HG03103 (cell line): ENCODE data around the gene ABCC8.

Experiments
- ATAC-seq: cut with Tn5 transposase; IDR thresholded peaks from one replicate; pipeline ENCODE4 v1.9.1; 2021; ENCODE audit warnings: low read depth; ENCODE audit not compliant: unreplicated experiment

ABCC8 gene

GRCh38 chr11:17506314-17506713, 29.7 kb upstream of the ABCC8 start:
- no peak for ATAC-seq

- no peak for ATAC-seq
Observed at GRCh38 chr11:17505146-17505545, 28.5 kb upstream of the ABCC8 start.

DNA sequence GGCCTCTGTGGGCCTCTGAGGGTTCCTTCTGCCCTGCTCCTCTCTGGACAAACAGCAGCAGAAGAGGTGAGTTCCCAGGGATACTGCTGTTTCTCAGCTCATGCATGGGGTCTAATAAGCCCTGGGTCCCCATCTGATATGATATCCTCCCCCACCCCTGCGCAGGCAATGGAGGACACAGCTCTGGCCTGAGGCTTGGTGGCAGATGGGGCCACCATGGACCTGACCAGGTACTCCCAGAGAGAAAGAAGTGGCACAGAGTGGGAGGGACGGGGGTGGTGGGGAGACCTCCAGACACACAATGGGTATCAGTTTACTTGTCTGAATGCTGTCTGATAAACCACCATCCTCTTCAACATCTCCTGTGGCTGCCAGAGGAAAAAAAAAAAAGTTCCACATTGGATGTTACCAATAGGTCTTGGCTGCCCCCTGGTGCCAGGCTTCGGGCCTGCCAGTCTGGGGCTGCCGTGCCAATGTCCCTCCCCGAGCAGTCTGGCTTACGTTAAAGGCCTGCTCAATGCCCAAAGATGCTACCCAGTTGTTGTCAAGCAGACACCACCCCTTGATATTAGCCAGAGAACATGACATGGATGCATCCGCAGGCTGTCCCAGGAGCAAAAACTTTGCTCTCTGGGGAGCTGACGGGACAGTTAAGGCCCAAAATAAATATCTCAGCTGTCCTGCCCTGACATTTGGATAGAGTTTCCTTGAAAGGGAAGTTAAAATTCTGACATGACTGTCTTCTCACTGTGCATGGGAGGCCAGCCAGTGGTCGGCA, 27.9 kb upstream of the ABCC8 start:
- ATAC-seq: no peak

DNA sequence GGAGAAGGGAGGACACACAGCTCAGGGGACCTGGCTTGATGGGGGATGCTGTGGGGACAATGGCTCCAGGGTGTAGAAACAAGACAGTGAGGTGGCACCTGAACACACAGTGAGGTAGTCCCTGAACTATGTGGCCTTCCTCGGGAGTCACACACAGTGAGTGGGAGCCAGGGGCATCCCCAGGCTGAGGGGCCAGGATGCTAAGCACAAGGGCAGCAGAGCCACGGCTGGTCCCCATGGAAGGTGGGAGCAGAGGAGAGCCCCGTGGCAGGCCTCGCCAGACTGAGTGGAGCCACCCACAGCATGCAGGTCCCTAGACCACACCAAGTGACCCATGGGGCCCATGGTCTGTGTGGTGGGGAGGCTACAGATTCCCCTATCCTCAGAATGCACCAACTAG, 26.0 kb upstream of the ABCC8 start:
- no peak for ATAC-seq

DNA sequence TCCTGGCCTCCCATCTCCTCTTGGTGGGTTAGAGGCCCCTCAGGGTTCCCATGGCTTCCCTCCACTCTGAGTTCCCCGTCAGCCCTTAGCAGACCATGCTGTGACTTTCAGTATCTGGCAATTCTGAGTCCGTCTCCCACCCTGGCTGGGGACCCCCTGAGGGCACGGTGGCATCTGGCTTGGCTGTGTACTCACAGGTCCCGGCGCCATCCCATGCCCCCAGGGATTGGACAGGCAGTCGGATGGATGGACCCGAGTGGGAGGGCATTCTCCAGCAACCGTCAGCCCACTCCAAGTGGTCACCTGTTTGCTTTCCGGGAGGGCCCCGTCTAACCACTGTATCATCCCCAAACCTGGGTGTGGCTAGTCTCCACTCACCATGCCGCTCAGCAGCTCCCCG, 24.0 kb upstream of the ABCC8 start:
- no peak for ATAC-seq

DNA sequence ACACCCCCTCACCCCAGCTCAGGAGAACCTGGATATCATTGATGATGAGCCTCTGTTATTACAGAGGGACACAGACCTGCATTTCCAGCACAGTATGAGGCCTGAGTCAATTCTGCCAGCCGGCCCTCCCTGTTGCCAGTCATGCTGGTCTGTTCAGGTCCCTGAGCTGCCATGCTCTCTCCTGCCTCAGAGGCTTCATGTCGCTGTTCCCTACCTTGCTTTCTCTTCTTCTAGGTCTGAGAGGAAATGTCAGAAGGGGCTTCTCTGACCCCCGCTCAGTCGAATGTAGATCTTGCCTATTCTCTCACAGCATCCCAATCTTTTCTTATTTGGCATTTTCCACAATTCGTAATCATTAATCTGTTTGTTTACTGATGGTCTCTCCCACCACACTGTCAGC, 21.8 kb upstream of the ABCC8 start:
- ATAC-seq: peak; percentile 69

- ATAC-seq: no peak
Observed at GRCh38 chr11:17498058-17498457, 21.4 kb upstream of the ABCC8 start.

DNA sequence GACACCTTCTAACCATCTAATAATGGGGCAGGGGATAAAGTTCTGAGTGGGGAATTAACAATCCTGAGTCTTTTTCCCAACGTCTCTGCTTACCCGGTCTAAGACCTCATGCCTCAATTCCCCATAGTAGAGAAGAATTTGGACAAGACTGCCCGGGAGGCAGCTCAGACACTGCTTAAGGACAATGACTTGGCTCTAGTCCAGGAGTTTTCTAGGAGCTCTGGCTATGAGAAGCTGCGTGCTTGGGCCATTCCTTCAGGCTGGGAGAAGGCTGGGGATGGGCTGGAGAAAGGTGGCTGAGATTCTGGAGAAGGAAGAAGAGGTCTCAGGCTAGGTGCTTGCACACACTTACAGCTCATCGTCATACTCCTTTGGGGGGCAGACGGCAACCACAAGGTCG, 19.8 kb upstream of the ABCC8 start:
- no peak for ATAC-seq

- no peak for ATAC-seq
Observed at GRCh38 chr11:17494019-17494418, 17.4 kb upstream of the ABCC8 start.

GRCh38 chr11:17490938-17491337, 14.3 kb upstream of the ABCC8 start:
- ATAC-seq: no peak

GRCh38 chr11:17490232-17490631, 13.6 kb upstream of the ABCC8 start:
- ATAC-seq: no peak

DNA sequence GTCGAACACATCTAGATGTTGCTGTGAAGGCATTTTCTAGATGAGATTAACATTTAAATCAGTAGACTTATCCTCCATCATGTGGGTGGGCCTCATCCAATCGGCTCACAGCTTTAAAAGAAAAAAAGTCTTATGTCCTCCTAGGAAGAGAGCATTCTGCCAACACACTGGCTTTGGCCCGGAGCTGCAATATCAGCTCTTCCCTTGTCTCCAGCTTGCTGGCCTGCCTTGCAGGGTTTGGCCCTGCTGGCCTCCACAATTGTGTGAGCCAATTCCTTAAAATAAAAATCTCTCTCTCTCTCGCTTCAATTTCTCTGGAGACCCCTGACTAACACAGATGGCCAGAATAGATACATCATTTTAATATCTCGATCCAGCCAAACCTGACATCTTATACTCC, 13.1 kb upstream of the ABCC8 start:
- no peak for ATAC-seq

GRCh38 chr11:17488563-17488962, 11.9 kb upstream of the ABCC8 start:
- ATAC-seq: no peak

DNA sequence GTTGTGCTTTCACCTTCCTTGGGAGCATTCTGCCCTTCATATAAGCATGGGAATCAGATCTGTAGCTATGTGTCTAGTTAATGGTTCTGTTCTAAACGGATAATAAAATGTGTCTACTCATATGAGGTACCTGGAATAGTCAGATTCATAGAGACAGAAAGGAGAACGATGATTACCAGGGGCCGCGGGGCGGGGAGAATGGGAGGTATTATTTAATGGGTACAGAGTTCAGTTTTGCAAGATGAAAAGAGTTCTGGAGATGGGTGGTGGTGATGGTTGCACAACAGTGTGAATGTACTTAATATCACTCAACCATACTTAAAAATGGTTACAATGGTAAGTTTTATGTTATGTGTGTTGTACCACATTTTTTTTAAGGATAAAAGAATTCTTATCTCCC, 10.0 kb upstream of the ABCC8 start:
- no peak for ATAC-seq

- ATAC-seq: no peak
Observed at GRCh38 chr11:17483505-17483904, 6.9 kb upstream of the ABCC8 start.

GRCh38 chr11:17481905-17482304, 5.3 kb upstream of the ABCC8 start:
- ATAC-seq: no peak

- ATAC-seq: no peak
Observed at GRCh38 chr11:17479284-17480214, 2.9 kb upstream of the ABCC8 start.

GRCh38 chr11:17478070-17478469, 1.4 kb upstream of the ABCC8 start:
- ATAC-seq: no peak

DNA sequence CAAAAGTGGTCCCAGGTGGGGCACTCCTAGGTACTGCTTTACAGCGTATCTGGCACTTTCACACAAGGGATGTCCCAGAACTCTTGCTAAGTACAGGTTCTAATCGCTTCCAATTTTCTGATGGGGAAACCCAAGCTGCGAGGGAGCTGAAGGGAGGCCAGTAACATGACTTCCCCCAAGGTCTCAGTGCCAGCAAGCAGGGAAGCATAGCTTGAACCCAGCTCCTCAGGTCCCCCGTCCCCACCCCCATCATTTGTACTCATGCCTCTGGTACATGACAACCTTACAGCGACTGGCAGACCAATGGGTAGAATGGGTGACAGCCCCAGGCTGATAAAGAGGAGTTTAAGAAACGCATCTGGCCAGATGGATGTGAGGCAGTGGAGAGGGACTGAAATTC, 716 bp upstream of the ABCC8 start:
- ATAC-seq: no peak

DNA sequence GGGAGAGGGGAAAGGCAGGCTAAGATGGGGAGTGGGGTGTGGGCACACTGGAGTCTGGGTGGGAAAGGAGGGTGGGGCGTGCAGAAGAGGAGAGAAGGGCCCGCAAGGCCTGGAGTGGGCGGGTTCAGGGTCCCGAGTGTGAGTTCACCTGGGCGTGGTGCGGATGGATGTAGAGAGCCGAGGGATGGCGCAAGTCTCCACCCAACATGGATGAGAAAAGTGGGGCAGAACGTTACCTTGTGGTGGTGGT, 364 bp upstream of the ABCC8 start:
- ATAC-seq: no peak

- no peak for ATAC-seq
Observed at GRCh38 chr11:17475666-17476316, 854 bp downstream of the ABCC8 start.
